PFSK-1 (cell line): ENCODE results near the gene BEND6.

Experiments
- FOXP2 ChIP-seq: optimal IDR thresholded peaks from 2 replicates; pipeline ENCODE3; 2011; ENCODE audit warnings: borderline replicate concordance, control low read depth, inconsistent platforms; ENCODE audit not compliant: insufficient read depth; ENCODE audit errors: extremely low read length, extremely low read depth
- POLR2AphosphoS5 ChIP-seq: IDR thresholded peaks from 2 replicates; pipeline ENCODE4 v1.6.1; 2012; ENCODE audit warnings: low read depth, mild to moderate bottlenecking, control low read depth, low read length, moderate library complexity

DNA sequence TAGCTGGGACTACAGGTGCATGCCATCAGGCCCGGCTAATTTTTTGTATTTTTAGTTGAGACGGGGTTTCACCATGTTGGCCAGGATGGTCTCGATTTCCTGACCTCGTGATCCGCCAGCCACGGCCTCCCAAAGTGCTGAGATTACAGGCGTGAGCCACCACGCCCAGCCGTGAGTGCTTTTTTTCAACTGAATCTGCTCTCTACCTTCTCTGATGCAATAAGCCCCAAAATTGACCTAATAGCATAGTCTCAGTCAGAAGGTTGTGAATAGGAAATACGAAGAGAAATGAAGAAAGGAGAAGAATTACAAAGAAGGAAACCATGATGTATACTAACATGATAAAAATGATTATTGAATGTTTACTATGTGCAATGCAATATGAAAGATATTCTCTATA, 33.2 kb downstream of the BEND6 start:
- TF ChIP-seq POLR2AphosphoS5 (no peak), FOXP2 (no peak)
